ENCODE data around the gene TMEM120B. TPM values are rescaled to one million over a fixed set of nuclear protein-coding genes. Genes with fewer than 3 reads are reported as not detected.

Gene TMEM120B
- total RNA-seq, 1 experiment from 2014 or later: 22.3 TPM

GRCh38 chr12:121733849-121734248, 21.3 kb downstream of the TMEM120B start:
- POLR2A ChIA-PET (ENCODE audit: low non-redundant PET): no interaction called here
- no TSS peak for BruUV-seq (replicated peaks)
- no peak for TF ChIP-seq EZH2 (IDR thresholded peaks at IDR 0.05; ENCODE audit: borderline replicate concordance, low read depth, low read length, poor library complexity, severe bottlenecking)
- no peak for TF ChIP-seq CTCF (conservative IDR thresholded peaks at IDR 0.05; ENCODE audit: low read depth, low read length)

GRCh38 chr12:121738340-121738858, 25.8 kb downstream of the TMEM120B start:
- Histone ChIP-seq H3K4me3 (ENCODE audit: low read depth, low read length, poor library complexity, severe bottlenecking) (no peak overlapping the region), H3K27ac (ENCODE audit: low read depth, low read length, poor library complexity, severe bottlenecking) (no peak overlapping the region), H3K9me3 (ENCODE audit: low read depth, low read length, poor library complexity, severe bottlenecking) (no peaks in the 10 kb centered on the region), H3K4me1 (ENCODE audit: insufficient read depth, low read length, poor library complexity, severe bottlenecking) (peaks cover 7% of the 10 kb centered on the region), H3K27me3 (replicated peaks; ENCODE audit: insufficient read depth, low read depth, low read length, poor library complexity) (no peaks in the 10 kb centered on the region), H3K36me3 (ENCODE audit: insufficient read depth, low read length, poor library complexity, severe bottlenecking) (no peaks in the 10 kb centered on the region)
- intact Hi-C loops (cut with micrococcal nuclease; ENCODE audit: unreplicated experiment): no loop called here
- POLR2A ChIA-PET (ENCODE audit: low non-redundant PET): no interaction called here
- no TSS peak for BruUV-seq (replicated peaks)
- CTCF ChIA-PET: no interaction called here
- no peak for DNase-seq (ENCODE audit: low spot score)
- TF ChIP-seq EZH2 (IDR thresholded peaks at IDR 0.05; ENCODE audit: borderline replicate concordance, low read depth, low read length, poor library complexity, severe bottlenecking) (no peak), CTCF (conservative IDR thresholded peaks at IDR 0.05; ENCODE audit: low read depth, low read length) (no peak)

More at GRCh38 chr12:121733849-121734248, 21.3 kb downstream of the TMEM120B start:
- Histone ChIP-seq H3K4me1 (ENCODE audit: insufficient read depth, low read length, poor library complexity, severe bottlenecking) (no peaks in the 10 kb centered on the region), H3K27me3 (replicated peaks; ENCODE audit: insufficient read depth, low read depth, low read length, poor library complexity) (no peaks in the 10 kb centered on the region), H3K4me3 (ENCODE audit: low read depth, low read length, poor library complexity, severe bottlenecking) (no peak overlapping the region), H3K27ac (ENCODE audit: low read depth, low read length, poor library complexity, severe bottlenecking) (no peak overlapping the region), H3K36me3 (ENCODE audit: insufficient read depth, low read length, poor library complexity, severe bottlenecking) (no peaks in the 10 kb centered on the region), H3K9me3 (ENCODE audit: low read depth, low read length, poor library complexity, severe bottlenecking) (no peaks in the 10 kb centered on the region)
- intact Hi-C loops (cut with micrococcal nuclease; ENCODE audit: unreplicated experiment): no loop called here
- no peak for DNase-seq (ENCODE audit: low spot score)
- CTCF ChIA-PET: no interaction called here

GRCh38 chr12:121740847-121741246, 28.3 kb downstream of the TMEM120B start:
- ChIA-PET CTCF (no interaction called here), POLR2A (ENCODE audit: low non-redundant PET) (no interaction called here)
- Histone ChIP-seq H3K9me3 (ENCODE audit: low read depth, low read length, poor library complexity, severe bottlenecking) (no peaks in the 10 kb centered on the region), H3K36me3 (ENCODE audit: insufficient read depth, low read length, poor library complexity, severe bottlenecking) (no peaks in the 10 kb centered on the region), H3K4me3 (ENCODE audit: low read depth, low read length, poor library complexity, severe bottlenecking) (no peak overlapping the region), H3K27me3 (replicated peaks; ENCODE audit: insufficient read depth, low read depth, low read length, poor library complexity) (no peaks in the 10 kb centered on the region), H3K4me1 (ENCODE audit: insufficient read depth, low read length, poor library complexity, severe bottlenecking) (peaks cover 7% of the 10 kb centered on the region), H3K27ac (ENCODE audit: low read depth, low read length, poor library complexity, severe bottlenecking) (no peak overlapping the region)
- no peak for DNase-seq (ENCODE audit: low spot score)
- no TSS peak for BruUV-seq (replicated peaks)
- intact Hi-C loops (cut with micrococcal nuclease; ENCODE audit: unreplicated experiment): no loop called here
- TF ChIP-seq EZH2 (IDR thresholded peaks at IDR 0.05; ENCODE audit: borderline replicate concordance, low read depth, low read length, poor library complexity, severe bottlenecking) (no peak), CTCF (conservative IDR thresholded peaks at IDR 0.05; ENCODE audit: low read depth, low read length) (no peak)

Measured in A673 (cell line).